Measurements from ENCODE around the gene VWA3A.
"Not testable (repeated sequence)": the region's sequence is repeated elsewhere in the genome, so short reads cannot be mapped to it uniquely, and the experiment has no call there.

Gene VWA3A

GRCh38 chr16:22088642-22089041 lies 3.7 kb upstream of the VWA3A start:
- DNase-seq, result no peak

- DNase-seq, result no peak
Measured at GRCh38 chr16:22089910-22090309, 2.4 kb upstream of the VWA3A start.

DNA sequence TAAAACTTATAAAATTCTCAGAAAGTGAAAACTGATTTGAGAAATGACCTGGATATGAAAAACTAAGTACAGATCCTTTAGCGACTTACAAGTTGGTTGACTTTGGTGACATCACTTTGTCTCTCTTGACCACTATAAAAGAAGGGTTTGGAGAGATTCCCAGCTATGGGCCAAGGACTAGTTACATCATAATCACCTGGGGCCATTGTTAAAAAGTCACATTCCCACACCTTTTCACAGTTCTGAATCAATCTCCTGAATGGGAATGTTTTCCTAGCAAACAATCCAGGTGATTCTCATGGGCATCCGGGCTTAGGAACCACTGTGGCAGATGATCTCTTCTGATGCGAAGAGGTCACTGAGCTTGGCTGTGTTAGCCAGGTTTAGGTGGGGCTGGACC lies 620 bp upstream of the VWA3A start:
- DNase-seq, result no peak

DNA sequence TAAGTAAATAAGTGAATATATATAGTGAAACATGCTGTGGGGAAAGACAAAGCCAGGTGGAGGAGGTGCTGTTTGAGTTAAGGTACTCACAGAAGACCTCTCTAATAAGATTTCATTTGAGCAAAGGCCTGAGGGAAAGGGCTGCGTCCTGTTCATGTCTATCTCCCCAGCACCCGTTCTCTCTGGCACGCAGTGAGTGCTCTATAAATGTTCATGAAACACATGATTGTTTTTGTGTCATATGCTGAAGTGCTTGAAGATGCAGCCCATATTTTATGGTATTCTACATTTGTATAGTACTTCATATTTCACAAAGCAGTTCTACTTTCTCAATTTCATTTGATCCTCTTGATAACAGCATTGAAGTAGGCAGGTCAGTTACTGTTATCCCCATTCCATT lies 990 bp downstream of the VWA3A start:
- no peak for DNase-seq

- no peak for DNase-seq
Measured at GRCh38 chr16:22093996-22094395, 1.7 kb downstream of the VWA3A start.

GRCh38 chr16:22098405-22099255 lies 6.3 kb downstream of the VWA3A start:
- DNase-seq, result peak; percentile 52

DNA sequence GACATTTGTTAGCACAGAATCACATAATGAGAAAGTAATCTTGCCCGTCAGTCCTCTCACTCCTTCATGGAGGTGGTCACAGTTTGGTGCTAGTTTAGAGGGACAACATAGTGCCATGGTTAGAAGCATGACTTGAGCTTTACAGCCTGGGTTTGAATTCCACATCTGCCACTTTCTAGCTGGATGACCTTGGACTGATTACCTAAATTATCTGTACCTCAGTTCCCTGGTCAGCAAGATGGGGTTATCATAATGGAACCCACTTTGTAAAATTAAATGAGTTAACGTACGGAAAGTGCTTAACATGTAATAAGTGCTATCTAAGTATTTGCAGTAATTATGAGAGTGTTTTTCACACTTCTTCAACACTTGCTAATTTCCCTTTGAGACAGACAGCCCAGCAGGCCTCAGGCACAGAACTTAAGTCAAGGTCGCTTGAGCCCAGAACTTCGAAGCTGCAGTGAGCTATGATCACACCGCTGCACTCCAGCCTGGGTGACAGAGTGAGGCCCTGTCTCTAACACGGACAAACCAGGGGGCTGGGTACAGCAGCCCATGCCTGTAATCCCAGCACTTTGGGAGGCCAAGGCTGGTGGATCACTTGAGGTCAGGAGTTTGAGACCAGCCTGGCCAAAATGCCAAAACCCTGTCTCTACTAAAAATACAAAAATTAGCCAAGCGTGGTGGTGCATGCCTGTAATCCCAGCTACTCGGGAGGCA lies 7.1 kb downstream of the VWA3A start:
- DNase-seq, result no peak

- no peak for DNase-seq
Measured at GRCh38 chr16:22103441-22103840, 11.1 kb downstream of the VWA3A start.

DNA sequence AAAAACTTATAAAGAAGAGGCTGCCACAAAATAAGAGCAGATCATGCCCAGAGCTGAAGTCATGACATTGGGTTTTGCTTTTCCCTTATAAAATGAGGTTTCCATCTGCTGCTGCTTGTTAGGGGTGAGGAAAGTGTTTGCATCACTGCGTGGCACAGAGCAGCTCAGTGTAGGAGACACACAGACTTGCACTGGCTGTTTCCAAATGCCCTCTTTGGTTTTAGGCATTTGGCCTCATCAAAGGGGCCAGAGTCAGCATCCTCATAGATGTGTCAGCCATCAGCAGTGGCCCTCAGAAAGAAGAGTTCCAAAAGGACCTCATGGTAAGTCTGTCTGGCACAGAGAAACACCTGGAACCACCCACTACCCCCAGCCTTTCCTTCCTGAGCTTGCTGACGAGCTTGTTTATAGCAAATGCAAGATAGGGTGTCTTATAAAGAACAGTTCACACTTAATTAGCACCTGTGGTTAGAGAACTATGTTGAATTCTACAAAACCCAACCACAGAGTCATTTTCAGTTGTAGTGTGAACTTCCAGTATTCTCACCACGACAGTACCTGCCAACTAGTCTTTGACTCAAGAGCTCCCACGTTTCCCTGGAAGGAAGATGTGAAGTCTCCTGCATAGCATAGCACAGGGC lies 17.0 kb downstream of the VWA3A start:
- no peak for DNase-seq

DNA sequence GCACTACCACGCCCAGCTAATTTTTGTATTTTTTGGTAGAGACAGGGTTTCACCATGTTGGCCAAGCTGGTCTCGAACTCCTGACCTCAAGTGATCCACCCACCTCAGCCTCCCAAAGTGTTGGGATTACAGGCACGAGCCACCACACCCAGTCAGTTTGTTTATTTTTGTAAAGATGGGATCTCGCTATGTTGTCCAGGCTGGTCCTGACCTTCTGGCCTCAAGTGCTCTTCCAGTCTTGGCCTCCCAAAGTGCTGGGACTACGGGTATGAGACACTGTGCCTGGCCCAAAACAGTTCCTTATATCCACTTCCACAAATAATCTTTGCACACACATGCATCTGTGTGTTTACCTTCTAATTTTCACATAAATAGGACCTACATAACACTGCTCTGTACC lies 19.3 kb downstream of the VWA3A start:
- DNase-seq, result not testable (repeated sequence)

DNA sequence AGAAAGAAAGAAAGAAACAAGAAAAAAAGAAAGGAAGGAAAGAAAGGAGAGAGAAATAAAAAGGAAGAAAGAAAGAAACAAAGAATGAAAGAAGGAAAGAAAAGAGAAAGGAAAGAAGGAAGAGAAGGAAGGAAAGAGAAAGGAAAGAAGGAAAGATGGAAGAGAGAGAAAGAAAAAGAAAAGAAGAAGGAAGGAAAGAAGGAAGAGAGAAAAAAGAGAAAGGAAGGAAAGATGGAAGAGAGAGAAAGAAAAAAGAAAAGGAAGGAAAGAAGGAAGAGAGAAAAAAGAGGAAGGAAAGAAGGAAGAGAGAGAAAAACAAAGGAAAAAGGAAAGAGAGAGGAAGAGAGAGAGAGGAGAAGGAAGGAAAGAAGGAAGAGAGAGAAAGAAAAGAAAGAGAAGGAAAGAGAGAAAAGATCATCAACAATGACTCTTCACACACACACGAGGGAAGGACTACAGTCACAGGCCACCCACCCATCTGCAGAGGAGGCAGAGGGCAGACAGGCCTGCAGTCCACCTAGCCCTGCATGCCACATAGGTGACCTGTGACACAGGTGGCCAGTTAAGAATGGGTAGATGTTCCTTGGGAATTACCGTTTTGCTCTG lies 23.9 kb downstream of the VWA3A start:
- no peak for DNase-seq

- DNase-seq, result no peak
Measured at GRCh38 chr16:22117609-22118008, 25.3 kb downstream of the VWA3A start.

DNA sequence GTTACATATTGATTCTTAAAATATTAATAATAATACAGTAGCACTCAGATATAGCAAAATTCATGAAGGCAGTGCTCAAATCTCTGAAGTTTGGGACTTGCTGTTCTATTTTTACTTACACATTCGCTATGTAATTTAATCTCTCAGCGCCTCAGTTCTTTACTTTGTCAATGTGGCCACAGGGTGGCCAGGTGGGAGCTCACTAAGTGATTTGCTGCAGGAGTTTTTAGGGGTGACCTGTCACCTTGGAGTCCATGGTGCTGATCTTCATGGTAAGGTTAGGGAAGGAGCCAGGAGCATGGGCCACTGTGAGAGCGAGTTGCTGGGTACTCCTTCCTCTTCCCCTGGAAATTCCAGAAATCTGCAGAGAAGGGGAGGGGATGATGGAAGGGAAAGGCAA lies 28.1 kb downstream of the VWA3A start:
- no peak for DNase-seq

GRCh38 chr16:22122239-22122638 lies 29.9 kb downstream of the VWA3A start:
- no peak for DNase-seq

- DNase-seq, result no peak
Measured at GRCh38 chr16:22123146-22123545, 30.8 kb downstream of the VWA3A start.

- no peak for DNase-seq
Measured at GRCh38 chr16:22123759-22124490, 31.6 kb downstream of the VWA3A start.

- no peak for DNase-seq
Measured at GRCh38 chr16:22124583-22125284, 32.4 kb downstream of the VWA3A start.

DNA sequence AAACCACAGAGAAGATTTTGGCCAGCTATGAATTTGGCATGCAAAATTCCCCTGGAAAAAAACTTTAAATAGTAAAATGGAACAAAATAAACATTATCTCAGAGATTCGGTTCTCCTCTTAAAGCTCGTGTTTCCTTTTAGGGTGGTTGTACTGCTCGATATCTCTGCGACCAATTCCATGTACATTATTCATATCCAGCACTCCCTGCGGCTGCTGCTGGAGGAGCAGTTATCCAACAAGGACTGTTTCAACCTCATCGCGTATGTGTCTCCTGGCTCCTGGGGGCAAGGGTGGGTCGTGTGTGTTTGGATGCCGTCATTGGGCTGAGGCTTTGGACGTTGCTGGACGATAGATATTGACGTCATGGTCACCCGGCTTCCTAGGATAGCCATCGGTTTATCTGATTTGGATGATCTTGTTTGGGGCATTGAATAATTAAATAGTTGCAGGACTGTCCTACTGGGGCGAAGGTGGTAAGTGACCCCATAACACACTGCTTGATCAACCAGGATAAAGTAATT lies 33.8 kb downstream of the VWA3A start:
- no peak for DNase-seq

- not testable (repeated sequence) for DNase-seq
Measured at GRCh38 chr16:22128537-22128936, 36.2 kb downstream of the VWA3A start.

GRCh38 chr16:22130528-22130927 lies 38.2 kb downstream of the VWA3A start:
- no peak for DNase-seq

DNA sequence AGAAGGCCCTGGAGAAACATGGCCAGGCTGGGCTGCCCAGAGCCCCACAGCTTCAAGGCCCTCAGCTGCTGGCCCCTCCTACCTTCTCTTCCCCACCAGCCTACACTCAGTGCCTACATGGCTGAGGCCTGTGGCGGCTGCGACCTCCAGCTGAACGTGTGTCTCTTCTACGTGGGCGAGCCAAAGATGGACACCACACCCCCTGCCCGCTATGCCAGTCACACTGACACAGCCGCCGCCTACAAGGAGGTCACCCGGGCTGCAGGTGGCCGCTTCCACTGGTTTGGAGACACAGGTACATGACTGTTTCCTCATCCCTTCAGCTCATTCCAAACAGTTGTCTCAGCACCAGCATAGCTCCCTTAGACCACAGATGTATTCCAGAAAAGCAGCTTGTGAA lies 40.5 kb downstream of the VWA3A start:
- DNase-seq, result no peak

DNA sequence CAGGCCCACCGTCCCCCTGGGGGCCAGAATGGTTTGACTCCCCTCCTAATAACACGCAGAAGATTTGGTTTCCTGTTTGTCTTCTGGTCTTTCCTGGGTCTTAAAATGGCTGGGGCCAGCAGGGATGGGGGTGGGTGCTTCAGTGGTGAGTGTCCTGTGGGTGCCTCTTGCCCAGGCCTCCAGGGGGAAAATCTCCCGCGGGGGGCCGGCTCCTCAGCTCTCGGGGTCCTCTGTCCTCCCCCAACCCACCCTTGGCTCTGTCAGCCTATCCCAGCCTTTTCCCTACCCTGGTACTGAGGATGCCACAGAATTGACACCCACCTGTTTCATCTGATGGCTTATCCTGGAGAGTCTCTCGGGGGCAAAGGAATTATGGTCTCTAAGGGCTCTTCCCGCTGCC lies 46.1 kb downstream of the VWA3A start:
- DNase-seq, result no peak
